ENCODE results near the gene CEP89. TPM values are rescaled to one million over a fixed set of nuclear protein-coding genes. Genes with fewer than 3 reads are reported as not detected.
A peak's percentile ranks its signal among the peaks of the same experiment; 100 is the strongest.

CEP89 gene
- total RNA-seq, 3 donors from 2014 or later: 12.6 to 19.0 (median 16.1) TPM

GRCh38 chr19:32878988-32879387 lies 92.8 kb downstream of the CEP89 start:
- Histone ChIP-seq H3K4me3 (no peak overlapping the region), H3K36me3 (ENCODE audit: low read depth) (no peaks in the 10 kb centered on the region), H3K9me3 (no peaks in the 10 kb centered on the region), H3K4me1 (ENCODE audit: low read depth) (peaks cover 11% of the 10 kb centered on the region)
- no peak for DNase-seq
- TF ChIP-seq CTCF (IDR thresholded peaks at IDR 0.05): no peak
- no peak for ATAC-seq
- intact Hi-C loops (cut with DNase I, micrococcal nuclease): no loop called here

- intact Hi-C loops (cut with DNase I, micrococcal nuclease): no loop called here
- no peak for TF ChIP-seq CTCF (IDR thresholded peaks at IDR 0.05)
- DNase-seq: no peak
Measured at GRCh38 chr19:32877977-32878745, 93.6 kb downstream of the CEP89 start.

GRCh38 chr19:32877323-32877912 lies 94.3 kb downstream of the CEP89 start:
- DNase-seq (peak in 1 of 3 donors; percentile 19), ATAC-seq (no peak)
- no peak for TF ChIP-seq CTCF (IDR thresholded peaks at IDR 0.05)
- Histone ChIP-seq H3K36me3 (ENCODE audit: low read depth) (no peaks in the 10 kb centered on the region), H3K4me3 (no peak overlapping the region), H3K4me1 (ENCODE audit: low read depth) (peaks cover 19% of the 10 kb centered on the region), H3K9me3 (no peaks in the 10 kb centered on the region)
- intact Hi-C loops (cut with DNase I, micrococcal nuclease): no loop called here

More at GRCh38 chr19:32877977-32878745, 93.6 kb downstream of the CEP89 start:
- no peaks in the 10 kb centered on the region for H3K9me3 ChIP-seq
- no peak overlapping the region for H3K4me3 ChIP-seq
- H3K36me3 ChIP-seq (ENCODE audit: low read depth): no peaks in the 10 kb centered on the region
- ATAC-seq: no peak
- H3K4me1 ChIP-seq (ENCODE audit: low read depth): peaks cover 18% of the 10 kb centered on the region

GRCh38 chr19:32876919-32877285 lies 94.9 kb downstream of the CEP89 start:
- H3K9me3 ChIP-seq: no peaks in the 10 kb centered on the region
- H3K4me1 ChIP-seq (ENCODE audit: low read depth): peaks cover 19% of the 10 kb centered on the region
- DNase-seq: peak; percentile 20 to 51 (median 42)
- no peak for TF ChIP-seq CTCF (IDR thresholded peaks at IDR 0.05)
- peak; percentile 84 for ATAC-seq
- H3K4me3 ChIP-seq: no peak overlapping the region
- intact Hi-C loops (cut with DNase I, micrococcal nuclease): no loop called here
- H3K36me3 ChIP-seq (ENCODE audit: low read depth): no peaks in the 10 kb centered on the region

- intact Hi-C loops (cut with DNase I, micrococcal nuclease): no loop called here
- Histone ChIP-seq H3K4me3 (no peak overlapping the region), H3K9me3 (no peaks in the 10 kb centered on the region), H3K36me3 (ENCODE audit: low read depth) (no peaks in the 10 kb centered on the region), H3K4me1 (ENCODE audit: low read depth) (peaks cover 19% of the 10 kb centered on the region)
- ATAC-seq: peak; percentile 36
- no peak for TF ChIP-seq CTCF (IDR thresholded peaks at IDR 0.05)
- peak; percentile 22 to 46 (median 45) for DNase-seq
Measured at GRCh38 chr19:32876236-32876918, 95.4 kb downstream of the CEP89 start.
